Fibroblast of skin of right quadriceps (primary cell): ENCODE data around the gene ATP1B2.
"Not testable (repeated sequence)": the region's sequence is repeated elsewhere in the genome, so short reads cannot be mapped to it uniquely, and the experiment has no call there.

ENCODE experiments used
- DNase-seq: peaks from one replicate; pipeline ENCODE4 v3.0.0-alpha.2; 2013

ATP1B2 gene

GRCh38 chr17:7650509-7651096 is at the start of gene ATP1B2:
Gene ATP1B2 (plus strand): TSS chr17:7650926. CDS start chr17:7651519, 593 bp downstream.
- DNase-seq = peak; percentile 11

DNA sequence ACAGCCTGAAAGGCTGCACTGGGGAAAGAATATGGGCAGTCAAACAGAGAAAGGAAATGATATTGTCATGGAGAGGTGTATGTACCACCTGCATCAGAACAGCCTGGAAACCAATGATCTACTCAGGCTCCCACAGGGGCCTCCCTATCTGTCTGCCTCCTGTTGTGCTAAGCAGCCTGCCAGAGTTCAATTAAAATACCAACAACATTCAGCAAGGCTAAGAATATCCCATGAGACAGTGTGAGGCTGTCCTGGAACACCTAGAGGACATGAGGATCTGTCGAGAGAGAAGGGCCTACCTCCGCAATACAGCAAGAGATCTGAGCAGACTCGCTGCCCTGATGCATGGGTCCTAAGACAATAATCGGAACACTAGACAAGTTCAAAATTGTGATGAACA is 44.4 kb upstream of the ATP1B2 start:
- DNase-seq = no peak

- no peak for DNase-seq
These were observed 40.1 kb upstream of the ATP1B2 start for GRCh38 chr17:7610641-7611040.

DNA sequence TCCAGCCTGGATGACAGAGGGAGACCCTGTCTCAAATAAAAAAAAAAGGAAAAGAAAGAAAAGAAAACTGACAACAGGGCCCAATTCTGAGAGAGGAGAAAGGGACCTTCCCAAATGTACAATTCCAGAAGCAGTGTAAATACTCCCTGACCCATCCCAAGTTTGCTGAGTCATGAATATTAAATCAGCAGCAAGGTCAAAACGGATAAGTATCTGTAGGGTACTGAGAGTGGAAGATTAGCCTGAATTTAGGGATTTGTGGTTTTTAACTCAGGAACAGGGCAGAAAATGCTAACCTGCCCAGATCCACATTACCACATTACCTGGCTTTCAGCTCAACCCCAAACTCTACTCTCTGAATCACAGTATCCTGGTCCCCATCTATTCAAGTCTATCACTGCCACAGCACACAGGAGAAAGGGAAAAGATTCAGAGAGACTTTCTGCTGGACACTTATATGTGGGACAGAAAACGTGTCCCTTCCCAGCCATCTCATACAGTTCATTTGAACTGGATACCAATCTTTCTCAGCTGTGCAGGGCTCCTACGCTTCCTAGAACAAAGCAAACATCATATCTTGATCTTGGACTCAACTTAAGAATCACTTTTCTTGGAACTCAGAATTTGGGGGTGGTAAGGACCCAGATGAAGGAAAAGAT is 39.0 kb upstream of the ATP1B2 start:
- no peak for DNase-seq

- no peak for DNase-seq
These were observed 38.5 kb upstream of the ATP1B2 start for GRCh38 chr17:7612294-7612640.

DNA sequence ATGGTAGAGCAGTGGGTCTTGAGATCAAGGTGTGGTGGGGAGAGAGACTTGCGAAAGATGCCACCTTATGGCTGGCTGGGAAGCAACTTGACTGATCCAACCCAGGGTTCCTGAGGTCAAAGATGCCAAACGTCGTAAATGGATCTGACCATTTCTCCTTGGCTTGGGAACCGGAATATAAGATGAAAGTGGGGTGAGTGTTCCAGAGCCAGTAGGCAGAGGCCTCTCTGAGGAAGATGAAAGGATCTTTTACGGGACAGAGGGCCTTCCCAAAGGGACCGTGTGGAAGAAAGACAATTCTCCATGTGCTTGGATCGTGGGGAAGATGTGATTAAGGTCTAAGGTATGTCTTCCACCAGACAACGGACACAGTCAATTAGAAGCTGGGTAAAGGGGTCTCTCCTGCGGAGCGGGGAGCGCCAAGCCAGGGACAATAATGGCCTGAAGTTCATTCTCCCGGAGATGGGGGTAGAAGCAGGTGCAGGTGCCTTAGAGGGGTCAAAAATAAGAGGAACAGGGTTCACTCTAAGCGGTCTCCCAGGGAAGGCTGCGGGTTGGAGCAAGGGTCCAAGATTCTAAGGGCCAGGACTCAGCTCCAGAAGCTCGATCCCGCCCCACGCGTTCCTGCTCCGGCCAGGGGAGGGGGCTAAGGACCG is 36.8 kb upstream of the ATP1B2 start:
- peak; percentile 59 for DNase-seq

GRCh38 chr17:7614425-7615264 is 36.1 kb upstream of the ATP1B2 start, which contains the start of gene FXR2:
Gene FXR2 (minus strand): TSS chr17:7614897. CDS start chr17:7614532, 365 bp downstream.
- DNase-seq = peak; percentile 100

- no peak for DNase-seq
These were observed 35.4 kb upstream of the ATP1B2 start for GRCh38 chr17:7615265-7615747.

GRCh38 chr17:7618608-7619007 is 32.1 kb upstream of the ATP1B2 start:
- DNase-seq = no peak

- DNase-seq = no peak
These were observed 29.9 kb upstream of the ATP1B2 start for GRCh38 chr17:7620835-7621234.

- DNase-seq = no peak
These were observed 27.1 kb upstream of the ATP1B2 start for GRCh38 chr17:7623661-7624060.

DNA sequence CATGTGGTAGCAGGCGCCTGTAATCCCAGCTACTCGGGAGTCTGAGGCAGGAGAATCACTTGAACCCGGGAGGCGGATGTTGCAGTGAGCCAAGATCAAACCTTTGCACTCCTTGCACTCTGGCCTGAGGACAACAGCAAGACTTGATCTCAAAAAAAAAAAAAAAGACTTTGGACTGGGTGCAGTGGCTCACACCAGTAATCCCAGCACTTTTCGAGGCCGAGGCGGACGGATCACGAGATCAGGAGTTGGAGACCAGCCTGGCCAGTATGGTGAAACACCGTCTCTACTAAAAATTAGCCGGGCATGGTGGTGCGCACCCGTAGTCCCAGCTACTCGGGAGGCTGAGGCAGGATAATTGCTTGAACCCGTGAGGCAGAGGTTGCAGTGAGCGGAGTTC is 25.0 kb upstream of the ATP1B2 start:
- DNase-seq = not testable (repeated sequence)

- no peak for DNase-seq
These were observed 24.4 kb upstream of the ATP1B2 start for GRCh38 chr17:7626307-7626706.

DNA sequence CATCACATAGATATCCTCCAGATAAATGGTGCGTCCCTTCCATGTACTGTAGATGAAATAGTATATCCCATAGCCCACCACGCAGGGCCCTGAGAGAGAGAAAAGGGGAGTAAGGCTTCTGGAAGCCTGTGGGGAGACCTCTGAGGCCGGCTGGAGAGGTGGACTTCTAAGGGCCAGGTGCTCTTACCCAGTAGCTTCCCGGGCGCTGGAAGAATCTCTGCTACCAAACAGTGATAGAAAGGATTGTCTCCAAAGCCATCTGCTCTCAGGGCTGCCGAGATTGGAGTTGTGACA is 23.8 kb upstream of the ATP1B2 start:
- peak; percentile 13 for DNase-seq

DNA sequence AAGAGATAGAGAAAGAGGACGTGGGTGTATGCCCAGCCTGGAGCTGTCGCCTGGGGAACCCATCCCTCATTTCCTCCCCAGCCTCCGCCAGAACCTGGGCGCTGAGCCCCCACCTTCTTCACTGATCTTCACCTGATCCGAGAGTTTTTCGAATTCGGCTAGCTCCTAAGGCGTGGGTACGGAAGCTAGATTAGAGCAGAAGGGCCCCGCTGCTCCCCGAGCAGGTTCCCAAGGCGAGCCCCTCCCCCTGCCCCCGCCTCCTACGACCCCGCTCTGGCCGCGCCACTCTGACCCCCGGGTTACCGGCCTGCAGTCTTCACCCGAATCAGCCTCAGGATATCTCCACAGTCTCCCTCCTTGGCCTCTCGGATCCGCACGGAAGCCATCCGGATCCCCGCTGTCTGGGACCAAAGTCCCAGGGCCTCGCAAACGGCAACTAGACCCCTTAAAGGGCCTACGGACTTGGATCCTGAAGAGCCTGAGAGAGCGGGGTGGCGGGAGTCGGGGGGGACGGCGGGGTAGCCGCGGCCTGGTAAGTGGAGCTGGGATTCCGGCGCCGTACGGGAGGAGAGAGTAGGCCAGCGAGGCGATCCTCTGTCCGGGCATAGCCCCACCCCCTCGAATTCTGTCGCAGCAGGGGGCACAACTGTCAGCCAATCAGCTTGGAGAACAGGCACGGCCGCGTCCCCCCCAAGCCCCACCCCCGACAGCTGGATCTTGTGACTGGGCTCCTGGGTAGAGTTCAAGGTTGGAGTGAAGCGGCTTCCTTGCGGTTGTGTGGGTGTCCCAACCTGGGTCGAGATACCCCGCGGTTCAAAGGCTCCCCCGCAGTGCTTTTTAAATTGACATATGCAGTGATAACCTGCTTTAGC is 23.2 kb upstream of the ATP1B2 start, which contains the start of gene SAT2:
TSS of gene SAT2 (minus strand) at position 572 of the 872 bp plus-strand sequence. CDS start at position 386, 186 bp downstream.
- peak; percentile 93 for DNase-seq

DNA sequence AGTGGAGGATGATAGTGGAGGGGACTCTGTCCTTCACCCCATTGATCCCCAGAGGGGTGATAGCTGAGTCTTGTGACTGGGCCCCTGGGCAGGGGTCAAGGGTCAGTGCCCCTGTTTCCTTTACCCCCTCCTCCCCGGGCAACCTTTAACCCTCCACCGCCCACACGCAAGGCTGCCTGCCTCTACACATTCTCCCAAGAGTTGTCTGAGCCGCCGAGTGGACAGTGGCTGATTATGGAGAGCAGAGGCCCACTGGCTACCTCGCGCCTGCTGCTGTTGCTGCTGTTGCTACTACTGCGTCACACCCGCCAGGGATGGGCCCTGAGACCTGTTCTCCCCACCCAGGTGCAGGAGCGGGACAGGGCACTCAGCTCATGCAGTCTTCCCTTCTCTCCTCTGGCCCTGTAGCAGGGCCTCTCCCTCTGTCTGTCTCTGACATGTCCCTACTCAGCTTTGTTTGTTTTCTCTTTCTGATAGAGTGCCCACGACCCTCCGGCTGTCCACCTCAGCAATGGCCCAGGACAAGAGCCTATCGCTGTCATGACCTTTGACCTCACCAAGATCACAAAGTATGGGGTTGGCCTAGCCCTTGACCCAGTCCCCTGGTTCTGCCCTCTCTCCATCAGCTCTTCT is 20.7 kb upstream of the ATP1B2 start, which contains the start of gene SHBG:
TSS of gene SHBG (plus strand) at position 197 of the 633 bp plus-strand sequence. CDS start at position 235, 38 bp downstream.
- no peak for DNase-seq

DNA sequence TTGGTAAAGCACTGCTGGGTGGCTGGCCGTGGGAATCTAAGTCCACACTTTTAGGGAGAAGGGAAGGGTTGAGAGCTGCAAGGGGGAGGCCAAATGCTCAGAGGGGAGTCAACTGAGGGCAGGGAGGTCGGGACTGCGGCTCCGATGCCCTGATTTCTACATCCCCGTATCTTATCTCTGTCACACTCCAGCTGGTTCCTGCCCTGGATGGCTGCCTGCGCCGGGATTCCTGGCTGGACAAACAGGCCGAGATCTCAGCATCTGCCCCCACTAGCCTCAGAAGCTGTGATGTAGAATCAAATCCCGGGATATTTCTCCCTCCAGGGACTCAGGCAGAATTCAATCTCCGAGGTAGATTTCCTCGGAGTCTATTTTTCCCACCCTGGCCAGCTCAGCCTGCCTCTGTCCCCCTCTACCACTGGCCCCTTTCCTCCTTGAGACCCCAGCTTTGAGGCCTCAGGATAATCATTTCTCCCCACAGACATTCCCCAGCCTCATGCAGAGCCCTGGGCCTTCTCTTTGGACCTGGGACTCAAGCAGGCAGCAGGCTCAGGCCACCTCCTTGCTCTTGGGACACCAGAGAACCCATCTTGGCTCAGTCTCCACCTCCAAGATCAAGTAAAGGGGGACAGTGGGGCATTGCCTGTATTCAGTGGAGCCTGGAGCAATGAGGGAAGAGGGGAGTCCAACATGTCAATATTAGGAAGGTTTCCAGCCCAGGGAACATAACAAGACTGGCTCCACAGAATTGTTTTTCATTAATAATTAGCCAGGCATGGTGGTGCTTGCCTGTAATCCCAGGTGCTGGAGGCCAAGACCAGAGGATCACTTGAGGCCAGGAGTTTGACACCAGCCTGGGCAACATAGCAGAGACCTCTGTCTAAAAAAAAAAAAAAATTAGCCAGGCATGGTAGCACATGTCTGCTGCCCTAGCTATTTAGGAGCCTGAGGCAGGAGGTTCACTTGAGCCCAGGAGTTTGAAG is 19.0 kb upstream of the ATP1B2 start:
- no peak for DNase-seq

DNA sequence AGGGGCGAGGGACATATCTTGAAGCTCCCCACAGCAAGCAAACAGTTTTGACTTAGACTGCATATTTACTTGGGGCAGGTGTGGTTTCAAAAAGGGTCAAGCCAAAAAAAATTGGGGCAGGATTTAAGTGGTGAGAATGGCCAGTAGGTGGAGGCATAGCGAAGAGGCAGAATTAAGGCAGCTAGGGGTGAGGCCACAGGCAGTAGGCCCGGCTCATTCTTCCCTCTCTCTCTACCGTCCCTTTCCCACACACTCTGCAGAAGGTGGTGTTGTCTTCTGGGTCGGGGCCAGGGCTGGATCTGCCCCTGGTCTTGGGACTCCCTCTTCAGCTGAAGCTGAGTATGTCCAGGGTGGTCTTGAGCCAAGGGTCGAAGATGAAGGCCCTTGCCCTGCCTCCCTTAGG is 18.2 kb upstream of the ATP1B2 start:
- DNase-seq = peak; percentile 35

DNA sequence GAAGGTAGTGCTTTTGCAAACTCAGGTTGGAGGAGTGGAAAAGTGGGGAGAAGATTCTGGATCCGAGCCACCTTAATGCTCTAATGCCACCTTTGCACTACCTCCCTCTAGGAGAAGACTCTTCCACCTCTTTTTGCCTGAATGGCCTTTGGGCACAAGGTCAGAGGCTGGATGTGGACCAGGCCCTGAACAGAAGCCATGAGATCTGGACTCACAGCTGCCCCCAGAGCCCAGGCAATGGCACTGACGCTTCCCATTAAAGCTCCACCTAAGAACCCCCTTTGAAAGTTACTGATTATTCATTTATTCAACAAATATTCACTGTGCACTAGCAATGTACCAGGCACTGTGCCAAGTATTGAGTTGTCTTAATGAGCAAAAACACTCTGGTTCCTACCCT is 17.6 kb upstream of the ATP1B2 start:
- no peak for DNase-seq

GRCh38 chr17:7634384-7634783 is 16.3 kb upstream of the ATP1B2 start:
- peak; percentile 37 for DNase-seq
